GM18951 (cell line): Measurements from ENCODE around the gene CLDN20.
"Not testable (repeated sequence)": the region's sequence is repeated elsewhere in the genome, so short reads cannot be mapped to it uniquely, and the experiment has no call there.

Source experiments
- POLR2A ChIP-seq: IDR thresholded peaks from 4 replicates; pipeline ENCODE4 v1.6.1; 2011; ENCODE audit warnings: mild to moderate bottlenecking; ENCODE audit not compliant: insufficient read length, insufficient read depth; ENCODE audit errors: extremely low read depth
- in situ Hi-C: fragments of 300-500 bp; cut with MboI; formaldehyde crosslinking; loops from one replicate; pipeline ENCODE4 v1.12.0; 2022; ENCODE audit warnings: low sequenced_read_pairs, mixed read lengths, inconsistent platforms; ENCODE audit not compliant: unreplicated experiment

CLDN20 gene

GRCh38 chr6:155263373-155264063, at the start of gene CLDN20:
TSS of gene CLDN20 (plus strand) at chr6:155264013. CDS start at chr6:155275720, 11,707 bp downstream.
- no peak for TF ChIP-seq POLR2A
- in situ Hi-C loops, result no loop called here

- in situ Hi-C loops, result no loop called here
- no peak for TF ChIP-seq POLR2A
Observed at GRCh38 chr6:155215906-155216305, 47.9 kb upstream of the CLDN20 start.

- in situ Hi-C loops, result no loop called here
- no peak for TF ChIP-seq POLR2A
Observed at GRCh38 chr6:155216312-155217046, 47.3 kb upstream of the CLDN20 start.

- in situ Hi-C loops, result not testable (repeated sequence)
Observed at GRCh38 chr6:155218711-155219110, 45.1 kb upstream of the CLDN20 start.

- in situ Hi-C loops, result no loop called here
- no peak for TF ChIP-seq POLR2A
Observed at GRCh38 chr6:155219299-155219698, 44.5 kb upstream of the CLDN20 start.

GRCh38 chr6:155219858-155220301, 43.9 kb upstream of the CLDN20 start:
- no peak for TF ChIP-seq POLR2A
- in situ Hi-C loops, result no loop called here

- TF ChIP-seq POLR2A, result no peak
- in situ Hi-C loops, result no loop called here
Observed at GRCh38 chr6:155221086-155221485, 42.7 kb upstream of the CLDN20 start.

GRCh38 chr6:155222506-155222905, 41.3 kb upstream of the CLDN20 start:
- in situ Hi-C loops, result no loop called here
- TF ChIP-seq POLR2A, result no peak

- in situ Hi-C loops, result no loop called here
- TF ChIP-seq POLR2A, result no peak
Observed at GRCh38 chr6:155223646-155224451, 40.0 kb upstream of the CLDN20 start.

GRCh38 chr6:155224618-155225017, 39.2 kb upstream of the CLDN20 start:
- no peak for TF ChIP-seq POLR2A
- in situ Hi-C loops, result no loop called here

GRCh38 chr6:155227046-155227445, 36.8 kb upstream of the CLDN20 start:
- no peak for TF ChIP-seq POLR2A
- in situ Hi-C loops, result no loop called here

GRCh38 chr6:155228546-155229166, 35.2 kb upstream of the CLDN20 start:
- in situ Hi-C loops, result no loop called here
- no peak for TF ChIP-seq POLR2A

- in situ Hi-C loops, result not testable (repeated sequence)
Observed at GRCh38 chr6:155230975-155231374, 32.8 kb upstream of the CLDN20 start.
